ENCODE data around the gene PGAM1.
"Not testable (repeated sequence)": the region's sequence is repeated elsewhere in the genome, so short reads cannot be mapped to it uniquely, and the experiment has no call there.

PGAM1 gene

GRCh38 chr10:97459933-97460332 is 33.9 kb downstream of the PGAM1 start:
- DNase-seq = no peak

GRCh38 chr10:97462309-97462708 is 36.3 kb downstream of the PGAM1 start:
- no peak for DNase-seq

GRCh38 chr10:97463363-97464132 is 37.6 kb downstream of the PGAM1 start:
- no peak for DNase-seq

- DNase-seq = no peak
These were observed 38.2 kb downstream of the PGAM1 start for GRCh38 chr10:97464226-97464625.

GRCh38 chr10:97465982-97466381 is 40.0 kb downstream of the PGAM1 start:
- DNase-seq = no peak

- no peak for DNase-seq
These were observed 40.8 kb downstream of the PGAM1 start for GRCh38 chr10:97466755-97467154.

GRCh38 chr10:97468162-97468561 is 42.2 kb downstream of the PGAM1 start:
- no peak for DNase-seq

GRCh38 chr10:97468781-97469180 is 42.8 kb downstream of the PGAM1 start:
- not testable (repeated sequence) for DNase-seq

GRCh38 chr10:97474918-97475317 is 48.9 kb downstream of the PGAM1 start:
- no peak for DNase-seq

- DNase-seq = no peak
These were observed 50.1 kb downstream of the PGAM1 start for GRCh38 chr10:97475936-97476594.

- not testable (repeated sequence) for DNase-seq
These were observed 53.4 kb downstream of the PGAM1 start for GRCh38 chr10:97479410-97479809.

GRCh38 chr10:97479939-97480338 is 53.9 kb downstream of the PGAM1 start:
- DNase-seq = no peak

GRCh38 chr10:97481071-97481470 is 55.1 kb downstream of the PGAM1 start:
- no peak for DNase-seq

GRCh38 chr10:97482381-97482780 is 56.4 kb downstream of the PGAM1 start:
- DNase-seq = no peak
